Lower lobe of right lung (tissue), 2 donors: Measurements from ENCODE around the gene DTNBP1. TPM values are rescaled to one million over a fixed set of nuclear protein-coding genes. Genes with fewer than 3 reads are reported as not detected.

Source experiments
- ATAC-seq, 2 donors: fragments of 200-7000 bp; cut with Tn5 transposase; one replicate each; pipeline ENCODE4 v1.9.1; 2020 to 2022; ENCODE audit warnings: mild to moderate bottlenecking in 2 of 2, moderate library complexity in 2 of 2
- DNase-seq: peaks from one replicate; pipeline ENCODE4 v3.0.0-alpha.2; 2020
- H3K27ac ChIP-seq: fragments of 200-600 bp; one replicate; pipeline ENCODE4 v1.8.0; 2022
- H3K27me3 ChIP-seq: fragments of 200-600 bp; one replicate; pipeline ENCODE4 v1.8.0; 2022; ENCODE audit warnings: low read depth
- H3K36me3 ChIP-seq: fragments of 200-600 bp; one replicate; pipeline ENCODE4 v1.8.0; 2022; ENCODE audit warnings: mild to moderate bottlenecking
- H3K4me1 ChIP-seq: fragments of 200-600 bp; one replicate; pipeline ENCODE4 v1.8.0; 2022
- H3K4me3 ChIP-seq: fragments of 200-600 bp; one replicate; pipeline ENCODE4 v1.8.0; 2022; ENCODE audit warnings: mild to moderate bottlenecking
- H3K9me3 ChIP-seq: fragments of 200-600 bp; one replicate; pipeline ENCODE4 v1.8.0; 2022
- CTCF ChIP-seq: fragments of 200-600 bp; IDR thresholded peaks from one replicate; pipeline ENCODE4 v1.8.0; 2022; ENCODE audit warnings: antibody characterized with exemption, mild to moderate bottlenecking
- intact Hi-C: fragments of 100-400 bp; cut with DNase I; formaldehyde crosslinking; loops from one replicate; pipeline ENCODE4 v1.11.0; 2022
- total RNA-seq: library from RNA; stranded (reverse); fragmentation: NEBNext Ultra II Directional; extraction: Animal tissue kit (Norgen Biotek cat#: 25700); gene quantifications from one replicate; pipeline ENCODE4 v1.2.1, GENCODE V29; 2021
- donor health status: DM: no; HTN: yes; CAD: no; lungs with severe emphysema.

DTNBP1 gene
- total RNA-seq, 1 donor from 2014 or later: 25.9 TPM

GRCh38 chr6:15490242-15491100, 172.4 kb downstream of the DTNBP1 start:
- Histone ChIP-seq H3K4me1 (peaks cover 19% of the 10 kb centered on the region), H3K27ac (peak overlapping the region; percentile 1), H3K9me3 (no peaks in the 10 kb centered on the region), H3K4me3 (no peak overlapping the region), H3K36me3 (peaks cover 33% of the 10 kb centered on the region), H3K27me3 (no peaks in the 10 kb centered on the region)
- DNase-seq (no peak), ATAC-seq (no peak)
- no peak for TF ChIP-seq CTCF
- intact Hi-C loops: loop anchor here (10.0 kb wide), 1 partner anchor 134 kb away; no protein-coding TSS in a partner anchor

GRCh38 chr6:15489261-15489962, 173.4 kb downstream of the DTNBP1 start:
- no peaks in the 10 kb centered on the region for H3K27me3 ChIP-seq
- peaks cover 13% of the 10 kb centered on the region for H3K4me1 ChIP-seq
- intact Hi-C loops: no loop called here
- H3K9me3 ChIP-seq: no peaks in the 10 kb centered on the region
- peaks cover 32% of the 10 kb centered on the region for H3K36me3 ChIP-seq
- no peak overlapping the region for H3K4me3 ChIP-seq
- no peak for TF ChIP-seq CTCF
- H3K27ac ChIP-seq: no peak overlapping the region
- ATAC-seq: no peak
- no peak for DNase-seq

GRCh38 chr6:15487262-15487661, 175.6 kb downstream of the DTNBP1 start:
- no peak for TF ChIP-seq CTCF
- intact Hi-C loops: no loop called here
- DNase-seq: no peak

GRCh38 chr6:15485936-15486335, 176.9 kb downstream of the DTNBP1 start:
- peaks cover 32% of the 10 kb centered on the region for H3K36me3 ChIP-seq
- H3K9me3 ChIP-seq: no peaks in the 10 kb centered on the region
- no peak overlapping the region for H3K27ac ChIP-seq
- ATAC-seq (peak in 1 of 2 donors; percentile 29), DNase-seq (no peak)
- intact Hi-C loops: no loop called here
- TF ChIP-seq CTCF: no peak
- peaks cover 14% of the 10 kb centered on the region for H3K4me1 ChIP-seq
- H3K4me3 ChIP-seq: no peak overlapping the region
- H3K27me3 ChIP-seq: no peaks in the 10 kb centered on the region

More at GRCh38 chr6:15487262-15487661, 175.6 kb downstream of the DTNBP1 start:
- Histone ChIP-seq H3K27ac (no peak overlapping the region), H3K36me3 (peaks cover 32% of the 10 kb centered on the region), H3K9me3 (no peaks in the 10 kb centered on the region), H3K27me3 (no peaks in the 10 kb centered on the region), H3K4me3 (no peak overlapping the region), H3K4me1 (peaks cover 13% of the 10 kb centered on the region)
- no peak for ATAC-seq

- Histone ChIP-seq H3K36me3 (peaks cover 30% of the 10 kb centered on the region), H3K27me3 (no peaks in the 10 kb centered on the region), H3K27ac (no peak overlapping the region), H3K4me3 (no peak overlapping the region), H3K9me3 (no peaks in the 10 kb centered on the region), H3K4me1 (peaks cover 19% of the 10 kb centered on the region)
- TF ChIP-seq CTCF: no peak
- intact Hi-C loops: no loop called here
- no peak for ATAC-seq
- DNase-seq: no peak
Observed at GRCh38 chr6:15484821-15485220, 178.0 kb downstream of the DTNBP1 start.
